OCI-LY1 (cell line): ENCODE results near the gene TPO.

Experiments used
- H2AFZ ChIP-seq: fragments of 200-600 bp; sonication (generic), shearing (Covaris generic); 2 replicates; pipeline ENCODE4 v1.6.0; 2014; ENCODE audit warnings: antibody characterized with exemption, mild to moderate bottlenecking, low read length
- H3F3A ChIP-seq: fragments of 200-600 bp; sonication (generic), shearing (Covaris generic); 2 replicates; pipeline ENCODE4 v1.6.0; 2014; ENCODE audit warnings: mild to moderate bottlenecking, antibody characterized with exemption, low read length, moderate library complexity; ENCODE audit not compliant: insufficient read depth
- H3K27ac ChIP-seq: fragments of 200-600 bp; sonication (generic); 2 replicates; pipeline ENCODE4 v1.5.1; 2014; ENCODE audit warnings: low read length, mixed run types, mild to moderate bottlenecking, low read depth; ENCODE audit not compliant: poor library complexity, severe bottlenecking
- H3K27me3 ChIP-seq: fragments of 200-600 bp; sonication (generic); 2 replicates; pipeline ENCODE4 v1.6.0; 2014; ENCODE audit warnings: antibody characterized with exemption, mild to moderate bottlenecking, low read length, moderate library complexity; ENCODE audit not compliant: insufficient read depth
- H3K36me3 ChIP-seq: fragments of 200-600 bp; sonication (generic); 2 replicates; pipeline ENCODE4 v1.6.1; 2014; ENCODE audit warnings: mild to moderate bottlenecking, antibody characterized with exemption, low read length, moderate library complexity, mixed read lengths; ENCODE audit not compliant: insufficient read depth
- H3K4me1 ChIP-seq: fragments of 200-600 bp; sonication (generic); 2 replicates; pipeline ENCODE4 v1.5.1; 2014; ENCODE audit warnings: mild to moderate bottlenecking, low read length, moderate library complexity; ENCODE audit not compliant: insufficient read depth, severe bottlenecking
- H3K4me2 ChIP-seq: fragments of 200-600 bp; sonication (generic), shearing (Covaris generic); 2 replicates; pipeline ENCODE4 v1.6.1; 2014; ENCODE audit warnings: low read length
- H3K4me3 ChIP-seq: fragments of 200-600 bp; sonication (generic); 2 replicates; pipeline ENCODE4 v1.5.1; 2014; ENCODE audit warnings: low read length, low read depth, mild to moderate bottlenecking, mixed read lengths; ENCODE audit not compliant: poor library complexity, severe bottlenecking
- H3K79me2 ChIP-seq: fragments of 200-600 bp; shearing (Covaris generic); 2 replicates; pipeline ENCODE4 v1.6.1; 2016; ENCODE audit warnings: mixed run types, low read length, mixed read lengths; ENCODE audit not compliant: insufficient read depth
- H3K9ac ChIP-seq: fragments of 200-600 bp; sonication (generic), shearing (Covaris generic); 2 replicates; pipeline ENCODE4 v1.6.1; 2014; ENCODE audit warnings: mild to moderate bottlenecking, low read length, mixed read lengths
- H3K9me2 ChIP-seq: fragments of 200-600 bp; sonication (generic), shearing (Covaris generic); 2 replicates; pipeline ENCODE4 v1.6.1; 2014; ENCODE audit warnings: low read depth, mild to moderate bottlenecking, low read length, mixed read lengths
- H3K9me3 ChIP-seq: fragments of 200-600 bp; shearing (Covaris generic); 2 replicates; pipeline ENCODE4 v1.6.1; 2014; ENCODE audit warnings: low read length, mixed read lengths
- H4K20me1 ChIP-seq: fragments of 200-600 bp; sonication (generic), shearing (Covaris generic); 2 replicates; pipeline ENCODE4 v1.6.0; 2016; ENCODE audit warnings: mild to moderate bottlenecking, low read length; ENCODE audit not compliant: insufficient read depth
- EZH2 ChIP-seq: fragments of 200-600 bp; sonication (generic), shearing (Covaris generic); IDR thresholded peaks from 2 replicates; pipeline ENCODE4 v1.8.0; 2017; ENCODE audit warnings: borderline replicate concordance, mixed run types, mild to moderate bottlenecking, antibody characterized with exemption, low read length, moderate library complexity, mixed read lengths
- TF ChIP-seq, protein P1 (sequence below): fragments of 200-600 bp; sonication (generic), shearing (Covaris generic); IDR thresholded peaks from 2 replicates; pipeline ENCODE4 v1.5.1; 2017; ENCODE audit warnings: mild to moderate bottlenecking, antibody characterized with exemption, low read length, moderate library complexity, mixed read lengths

The TPO gene

GRCh38 chr2:1494906-1495305 lies 81.6 kb downstream of the TPO start:
- Histone ChIP-seq H4K20me1 (no peaks in the 10 kb centered on the region), H3K9ac (no peak overlapping the region), H3F3A (no peaks in the 10 kb centered on the region), H3K4me3 (no peak overlapping the region), H3K36me3 (no peaks in the 10 kb centered on the region), H3K79me2 (no peaks in the 10 kb centered on the region), H3K9me3 (no peaks in the 10 kb centered on the region), H3K9me2 (no peaks in the 10 kb centered on the region), H3K27me3 (peaks cover 5% of the 10 kb centered on the region; the same call in 1 of the 2 replicates), H3K4me2 (no peak overlapping the region), H3K27ac (no peak overlapping the region), H3K4me1 (no peaks in the 10 kb centered on the region), H2AFZ (no peak overlapping the region)
- TF ChIP-seq EZH2 = no peak
- TF ChIP-seq, protein P1, sequence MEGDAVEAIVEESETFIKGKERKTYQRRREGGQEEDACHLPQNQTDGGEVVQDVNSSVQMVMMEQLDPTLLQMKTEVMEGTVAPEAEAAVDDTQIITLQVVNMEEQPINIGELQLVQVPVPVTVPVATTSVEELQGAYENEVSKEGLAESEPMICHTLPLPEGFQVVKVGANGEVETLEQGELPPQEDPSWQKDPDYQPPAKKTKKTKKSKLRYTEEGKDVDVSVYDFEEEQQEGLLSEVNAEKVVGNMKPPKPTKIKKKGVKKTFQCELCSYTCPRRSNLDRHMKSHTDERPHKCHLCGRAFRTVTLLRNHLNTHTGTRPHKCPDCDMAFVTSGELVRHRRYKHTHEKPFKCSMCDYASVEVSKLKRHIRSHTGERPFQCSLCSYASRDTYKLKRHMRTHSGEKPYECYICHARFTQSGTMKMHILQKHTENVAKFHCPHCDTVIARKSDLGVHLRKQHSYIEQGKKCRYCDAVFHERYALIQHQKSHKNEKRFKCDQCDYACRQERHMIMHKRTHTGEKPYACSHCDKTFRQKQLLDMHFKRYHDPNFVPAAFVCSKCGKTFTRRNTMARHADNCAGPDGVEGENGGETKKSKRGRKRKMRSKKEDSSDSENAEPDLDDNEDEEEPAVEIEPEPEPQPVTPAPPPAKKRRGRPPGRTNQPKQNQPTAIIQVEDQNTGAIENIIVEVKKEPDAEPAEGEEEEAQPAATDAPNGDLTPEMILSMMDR = no peak

DNA sequence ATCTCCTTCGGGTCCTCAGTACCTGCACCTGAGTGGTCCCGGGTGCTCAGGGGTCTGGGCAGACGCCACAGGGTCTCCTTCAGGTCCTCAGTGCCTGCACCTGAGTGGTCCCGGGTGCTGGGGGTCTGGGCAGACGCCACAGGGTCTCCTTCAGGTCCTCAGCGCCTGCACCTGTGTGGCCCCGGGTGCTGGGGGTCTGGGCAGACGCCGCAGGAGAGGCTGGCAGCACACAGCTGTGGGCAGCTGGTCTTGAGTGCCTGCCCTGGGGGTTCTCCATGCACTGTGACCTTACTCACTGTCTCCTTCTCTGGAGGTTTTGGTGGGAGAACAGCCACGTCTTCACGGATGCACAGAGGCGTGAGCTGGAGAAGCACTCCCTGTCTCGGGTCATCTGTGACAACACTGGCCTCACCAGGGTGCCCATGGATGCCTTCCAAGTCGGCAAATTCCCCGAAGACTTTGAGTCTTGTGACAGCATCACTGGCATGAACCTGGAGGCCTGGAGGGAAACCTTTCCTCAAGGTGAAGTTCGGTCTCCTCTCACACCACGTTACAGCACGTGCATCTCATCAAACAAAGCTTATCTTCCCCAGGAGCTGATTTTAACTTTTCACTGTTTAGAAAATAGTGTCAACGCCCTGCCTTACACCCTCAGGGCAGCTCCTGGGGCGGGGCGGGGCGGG lies 82.6 kb downstream of the TPO start:
- Histone ChIP-seq H3K27ac (no peak overlapping the region), H2AFZ (no peak overlapping the region), H3K9ac (no peak overlapping the region), H3K4me2 (no peak overlapping the region), H4K20me1 (no peaks in the 10 kb centered on the region), H3K36me3 (no peaks in the 10 kb centered on the region), H3F3A (no peaks in the 10 kb centered on the region), H3K27me3 (peaks cover 5% of the 10 kb centered on the region; the same call in 1 of the 2 replicates), H3K4me1 (no peaks in the 10 kb centered on the region), H3K9me2 (no peaks in the 10 kb centered on the region), H3K9me3 (no peaks in the 10 kb centered on the region), H3K79me2 (no peaks in the 10 kb centered on the region), H3K4me3 (no peak overlapping the region)
- TF ChIP-seq, protein P1 = no peak
- no peak for TF ChIP-seq EZH2

GRCh38 chr2:1496359-1496821 lies 83.1 kb downstream of the TPO start:
- TF ChIP-seq, protein P1 = no peak
- TF ChIP-seq EZH2 = no peak
- Histone ChIP-seq H4K20me1 (no peaks in the 10 kb centered on the region), H3F3A (no peaks in the 10 kb centered on the region), H3K4me3 (no peak overlapping the region), H3K27me3 (peaks cover 5% of the 10 kb centered on the region; the same call in 1 of the 2 replicates), H3K4me1 (no peaks in the 10 kb centered on the region), H3K9ac (no peak overlapping the region), H3K9me3 (no peaks in the 10 kb centered on the region), H3K27ac (no peak overlapping the region), H3K36me3 (no peaks in the 10 kb centered on the region), H3K9me2 (no peaks in the 10 kb centered on the region), H2AFZ (no peak overlapping the region), H3K4me2 (no peak overlapping the region), H3K79me2 (no peaks in the 10 kb centered on the region)
